NCI-H128 (cell line): Measurements from ENCODE around the gene TCF21.
"Not testable (repeated sequence)": the region's sequence is repeated elsewhere in the genome, so short reads cannot be mapped to it uniquely, and the experiment has no call there.

Experiments
- DNase-seq: peaks from one replicate; lab custom pipeline; 2025; ENCODE audit not compliant: unreplicated experiment; lab: John Stamatoyannopoulos, UW

Gene TCF21

DNA sequence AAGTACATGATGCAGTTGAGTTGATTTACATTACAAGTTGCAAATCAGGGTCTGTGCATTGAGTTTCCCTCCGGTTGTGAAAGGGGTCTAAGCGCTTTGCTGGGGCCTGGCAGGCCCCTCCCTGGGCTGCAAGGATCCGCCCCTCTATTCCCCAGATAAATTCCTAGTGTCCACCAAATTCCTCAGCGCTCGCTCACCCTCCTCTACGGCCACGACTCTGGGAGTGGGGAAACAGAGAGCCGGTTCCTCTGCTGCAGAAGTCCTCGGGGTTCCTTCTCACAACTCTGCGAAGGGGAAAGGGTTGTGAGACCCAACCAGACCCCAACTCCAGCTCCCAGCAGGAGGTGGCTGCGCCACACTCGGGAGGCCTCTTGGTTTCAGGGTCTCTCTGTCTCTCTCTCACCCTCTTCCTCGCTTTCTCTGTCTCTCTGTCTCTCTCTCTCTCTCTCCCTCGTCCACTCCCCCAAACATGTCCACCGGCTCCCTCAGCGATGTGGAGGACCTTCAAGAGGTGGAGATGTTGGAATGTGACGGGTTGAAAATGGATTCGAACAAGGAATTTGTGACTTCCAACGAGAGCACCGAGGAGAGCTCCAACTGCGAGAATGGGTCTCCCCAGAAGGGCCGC is at the start of gene TCF21:
TSS of gene TCF21 (plus strand) at position 185 of the 628 bp plus-strand sequence. CDS start at position 470, 285 bp downstream.
- no peak for DNase-seq

DNA sequence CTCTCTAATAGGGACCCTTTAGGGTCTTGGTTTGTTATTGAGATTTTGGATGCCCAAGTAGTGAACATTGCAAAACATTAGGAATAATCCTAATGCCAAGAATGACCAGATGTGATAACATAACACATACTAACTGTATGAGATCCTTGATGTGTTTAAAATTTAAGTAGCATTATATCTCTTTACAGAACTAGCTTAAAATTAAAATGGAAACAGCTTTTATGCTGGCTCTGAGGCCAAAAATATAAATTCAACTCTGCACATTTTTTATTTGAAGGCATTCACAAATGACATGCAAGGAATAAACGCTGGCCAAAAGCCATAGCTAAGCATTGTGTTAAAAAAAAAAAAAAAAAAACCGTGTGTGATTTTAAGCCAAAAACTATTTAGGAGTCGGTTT is 47.7 kb upstream of the TCF21 start:
- DNase-seq = no peak

DNA sequence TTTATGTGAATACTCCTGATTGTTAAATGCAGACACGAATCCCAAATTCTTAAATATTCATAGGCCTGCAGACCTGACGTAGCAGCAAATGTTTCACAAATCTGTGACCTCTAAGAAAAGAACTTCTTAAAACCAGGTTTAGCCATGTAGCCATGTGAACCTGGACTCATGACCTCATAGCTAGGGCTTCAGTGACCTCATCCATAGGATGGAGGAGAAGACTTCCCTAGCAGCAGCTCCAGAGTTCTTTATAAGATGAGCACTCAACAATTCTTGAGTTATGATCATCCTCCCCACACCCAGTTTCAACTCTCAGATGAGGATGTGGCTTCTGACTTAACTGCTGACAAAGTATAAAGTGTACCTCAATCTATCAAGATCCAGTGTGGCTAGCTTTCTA is 45.8 kb upstream of the TCF21 start:
- DNase-seq = no peak

DNA sequence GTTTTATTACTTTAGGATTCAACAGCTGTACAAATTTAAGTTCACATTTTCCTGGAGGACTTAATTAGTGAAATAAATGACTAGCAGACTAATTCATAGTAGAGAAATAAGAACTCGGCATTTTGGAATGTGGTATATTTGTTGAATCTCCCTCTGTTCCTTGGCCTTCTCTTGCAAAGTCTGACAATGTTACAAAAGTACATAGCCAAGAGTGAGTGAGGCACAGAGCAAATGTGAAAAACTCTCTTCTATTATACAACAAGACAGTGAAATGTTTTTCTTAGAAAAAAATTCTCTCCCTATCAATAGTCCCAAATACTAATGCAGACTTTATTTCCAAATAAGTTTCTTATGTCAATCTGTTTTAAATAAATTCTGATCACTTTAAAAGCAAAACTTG is 44.2 kb upstream of the TCF21 start:
- no peak for DNase-seq

DNA sequence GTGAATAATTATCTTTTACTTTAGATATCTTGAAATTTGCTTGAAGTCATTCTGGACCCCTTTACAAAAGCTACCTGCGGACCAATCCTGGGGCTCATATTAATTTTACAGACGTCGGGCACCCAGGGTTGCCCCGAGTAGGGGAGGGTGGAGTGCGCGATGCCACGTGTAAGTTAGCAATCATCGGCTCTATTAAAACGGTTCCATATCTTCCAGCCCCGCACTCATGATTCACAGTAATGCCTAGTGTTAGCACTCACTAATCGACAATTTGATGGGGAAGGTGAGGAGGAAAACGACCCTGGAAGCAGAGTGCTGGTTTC is 34.9 kb upstream of the TCF21 start:
- no peak for DNase-seq

DNA sequence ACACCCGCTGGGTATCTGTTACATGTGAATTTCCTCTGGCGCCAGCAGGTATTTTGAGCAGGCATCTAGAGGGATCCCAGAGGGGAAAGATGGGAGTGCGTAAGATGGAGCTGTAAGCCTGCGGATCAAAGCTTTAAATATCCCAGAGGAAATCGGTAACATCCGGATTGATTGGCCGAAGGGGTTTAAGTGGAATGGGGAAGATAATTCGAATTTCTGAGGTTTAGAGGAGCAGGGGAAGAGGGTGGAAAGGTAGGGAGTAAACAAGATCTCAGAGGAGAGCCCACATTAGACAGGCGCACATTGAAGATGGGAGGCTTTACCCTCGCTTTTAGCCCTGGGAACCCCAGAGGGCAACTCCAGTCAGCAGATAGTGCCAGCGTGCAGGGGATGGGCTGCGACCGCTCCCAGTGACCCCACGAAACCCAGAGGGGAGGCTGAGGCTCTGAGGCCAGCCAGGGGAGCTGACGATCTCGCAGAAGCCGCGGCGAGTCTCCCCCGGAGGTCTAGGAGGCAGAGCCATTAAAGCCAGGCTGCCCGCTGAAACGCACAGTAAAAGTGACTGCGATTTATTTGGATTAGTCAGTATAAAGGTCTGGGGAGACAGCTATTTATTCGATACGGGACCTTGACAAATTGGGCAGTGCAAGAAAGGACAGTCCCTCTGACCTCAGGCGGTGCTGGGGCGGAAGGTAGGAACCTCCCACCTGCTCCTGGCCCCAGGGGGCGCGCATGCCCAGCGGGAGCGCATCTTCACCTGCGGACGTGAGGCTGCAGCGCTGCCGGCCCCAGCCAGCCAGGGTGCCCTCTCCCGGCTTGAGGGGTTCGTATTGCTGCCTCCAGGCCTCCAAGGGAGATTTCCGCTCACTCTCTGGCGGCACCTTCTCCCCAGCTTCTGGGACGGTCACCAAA is 34.3 kb upstream of the TCF21 start:
- DNase-seq = no peak

DNA sequence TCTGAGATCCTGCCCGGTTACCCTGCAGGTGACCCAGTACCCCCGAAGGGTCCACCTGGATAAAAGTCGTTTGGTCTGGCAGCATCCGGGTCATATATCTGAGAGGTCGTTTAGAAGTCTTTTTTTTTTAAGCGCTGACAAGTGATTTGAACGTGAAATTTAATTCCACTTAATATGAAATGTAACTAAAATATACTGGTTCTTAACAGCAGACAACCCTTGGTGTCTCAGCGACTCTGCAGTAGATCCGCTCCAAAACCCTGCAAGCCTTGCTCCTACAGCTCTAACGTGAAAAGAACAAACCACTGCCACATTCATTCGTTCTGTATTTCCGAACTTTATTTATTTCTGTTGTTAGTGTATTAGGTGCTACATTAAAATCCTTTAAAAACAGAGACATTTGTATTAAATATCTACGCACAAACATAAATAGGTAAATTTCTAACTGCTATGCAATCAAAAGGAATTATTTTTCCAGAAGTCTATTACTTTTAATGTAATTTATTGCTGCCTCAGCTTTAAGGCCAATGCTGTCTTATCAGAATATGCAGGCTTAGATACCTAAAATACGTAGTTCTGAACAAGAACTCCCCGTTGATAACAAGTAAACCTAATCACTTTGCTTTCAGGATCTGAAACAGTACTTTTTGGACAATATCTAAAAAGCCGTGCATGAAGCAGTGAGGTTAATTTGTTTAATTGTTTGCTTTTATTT is 33.5 kb upstream of the TCF21 start:
- no peak for DNase-seq

DNA sequence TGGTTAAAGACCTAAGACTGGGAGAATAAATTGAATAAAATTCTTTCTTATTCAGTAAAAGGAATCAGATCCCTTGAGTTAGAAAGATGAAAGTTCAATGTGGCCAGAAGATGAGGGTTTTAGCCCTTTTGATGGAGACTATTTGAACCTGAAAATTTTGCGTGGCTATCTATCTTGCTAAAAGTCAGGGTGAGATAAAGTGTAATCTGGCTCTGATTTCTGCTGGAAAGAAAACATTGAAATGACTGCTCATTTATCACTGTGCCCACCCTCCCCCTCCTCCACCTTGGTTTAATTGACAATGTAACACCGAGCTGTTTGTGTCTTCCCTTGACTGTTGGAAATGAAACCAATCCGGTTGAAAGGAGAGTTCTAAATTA is 32.9 kb upstream of the TCF21 start:
- no peak for DNase-seq

DNA sequence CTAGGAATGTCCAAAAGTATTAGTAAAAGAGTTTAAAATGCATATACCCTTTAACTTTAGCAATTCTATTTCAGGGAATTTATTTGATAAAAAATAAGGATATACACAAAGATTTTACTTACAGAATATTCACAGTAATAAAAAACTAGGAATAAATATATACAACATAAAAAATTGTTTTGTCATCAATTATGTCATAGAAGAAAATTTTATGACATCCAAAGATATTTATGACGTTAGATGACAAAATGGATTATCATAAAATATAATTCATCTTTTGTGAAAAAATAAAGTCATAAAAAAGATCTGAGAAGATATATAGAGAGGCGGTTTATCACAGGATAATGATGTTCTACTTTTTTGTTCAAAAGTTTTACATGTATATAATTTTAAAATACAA is 32.0 kb upstream of the TCF21 start:
- no peak for DNase-seq

DNA sequence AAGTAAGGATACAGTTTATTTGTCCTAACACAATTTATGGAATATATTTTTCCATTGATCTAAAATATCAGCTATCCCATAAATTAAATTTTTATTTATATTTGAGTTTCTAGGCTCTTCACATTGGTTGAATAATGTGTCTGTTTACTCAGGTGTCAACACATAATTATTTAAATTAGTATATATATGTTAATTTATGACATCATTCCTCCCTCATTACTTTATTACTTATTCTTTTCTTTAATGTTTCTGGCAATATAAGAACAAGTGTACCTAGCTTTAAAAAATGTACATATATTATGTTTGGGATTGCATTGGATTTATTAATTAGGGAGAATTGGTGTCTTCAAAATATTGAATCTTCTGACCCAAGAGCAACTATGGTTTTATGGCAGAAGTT is 31.2 kb upstream of the TCF21 start:
- no peak for DNase-seq

DNA sequence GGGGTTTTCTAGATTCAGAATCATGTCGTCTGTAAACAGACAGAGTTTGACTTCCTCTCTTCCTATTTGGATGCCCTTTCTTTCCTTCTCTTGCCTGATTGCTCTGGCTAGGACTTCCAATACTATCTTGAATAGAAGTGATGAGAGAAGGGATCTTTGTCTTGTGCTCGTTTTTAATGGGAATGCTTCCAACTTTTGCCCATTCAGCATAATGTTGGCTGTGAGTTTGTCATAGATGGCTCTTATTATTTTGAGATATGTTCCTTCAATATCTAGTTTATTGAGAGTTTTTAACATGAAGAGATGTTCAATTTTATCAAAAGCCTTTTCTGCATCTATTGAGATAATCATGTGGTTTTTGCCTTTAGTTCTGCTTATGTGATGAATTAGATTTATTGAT is 27.6 kb upstream of the TCF21 start:
- DNase-seq = not testable (repeated sequence)

DNA sequence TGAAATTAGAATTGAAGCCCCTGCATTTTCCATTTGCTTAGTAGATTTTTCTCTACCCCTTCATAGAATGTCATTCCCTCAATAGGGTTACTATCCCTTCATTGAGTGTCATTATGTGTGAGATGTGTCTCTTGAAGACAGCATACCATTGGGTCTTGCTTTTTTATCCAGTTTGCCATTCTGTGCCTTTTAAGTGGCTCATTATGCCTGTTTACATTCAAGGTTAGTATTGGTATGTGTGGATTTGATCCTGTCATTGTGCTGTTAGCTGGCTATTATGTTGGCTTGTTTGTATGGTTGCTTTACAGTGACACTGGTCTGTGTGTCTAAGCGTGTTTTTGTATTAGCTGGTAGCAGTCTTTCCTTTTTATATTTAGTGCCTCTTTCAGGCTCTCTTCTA is 25.7 kb upstream of the TCF21 start:
- no peak for DNase-seq

DNA sequence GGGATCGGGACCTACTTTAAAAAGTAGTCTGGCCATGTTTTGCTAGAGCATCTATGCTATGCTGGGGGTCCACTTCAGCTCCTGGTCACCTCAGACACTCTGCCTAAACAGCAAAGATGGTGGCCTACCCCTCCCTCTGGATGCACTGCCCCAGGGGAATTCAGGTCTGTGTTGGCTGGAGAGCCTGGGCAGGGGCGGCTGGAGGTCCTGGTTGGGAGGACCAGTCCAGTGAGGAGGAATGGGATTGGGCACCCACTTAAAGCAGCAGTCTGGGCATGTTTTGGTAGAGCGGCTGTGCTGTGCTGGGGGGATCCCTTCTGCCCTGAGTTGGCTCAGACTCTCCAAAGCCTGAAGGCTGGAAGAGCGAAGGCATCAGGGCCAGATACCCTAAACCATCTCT is 23.2 kb upstream of the TCF21 start:
- no peak for DNase-seq

DNA sequence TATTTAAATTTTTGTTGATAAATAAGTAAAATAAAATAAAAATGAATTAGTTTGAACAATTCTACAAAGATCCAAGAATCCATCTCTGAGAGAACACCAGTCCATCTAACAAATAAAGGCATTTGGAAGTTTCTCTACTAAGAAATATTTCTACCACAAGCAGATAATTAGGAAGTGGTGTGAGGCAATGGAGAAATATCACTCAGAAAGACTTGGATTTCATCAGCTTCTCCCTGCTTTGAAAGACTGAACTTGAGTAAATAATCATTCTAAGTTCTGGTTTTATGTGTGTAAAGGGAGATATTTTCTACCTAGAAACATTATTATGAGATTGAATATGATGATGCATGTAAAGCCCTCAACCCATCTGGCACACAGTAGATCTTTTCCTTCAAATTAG is 17.8 kb upstream of the TCF21 start:
- no peak for DNase-seq

DNA sequence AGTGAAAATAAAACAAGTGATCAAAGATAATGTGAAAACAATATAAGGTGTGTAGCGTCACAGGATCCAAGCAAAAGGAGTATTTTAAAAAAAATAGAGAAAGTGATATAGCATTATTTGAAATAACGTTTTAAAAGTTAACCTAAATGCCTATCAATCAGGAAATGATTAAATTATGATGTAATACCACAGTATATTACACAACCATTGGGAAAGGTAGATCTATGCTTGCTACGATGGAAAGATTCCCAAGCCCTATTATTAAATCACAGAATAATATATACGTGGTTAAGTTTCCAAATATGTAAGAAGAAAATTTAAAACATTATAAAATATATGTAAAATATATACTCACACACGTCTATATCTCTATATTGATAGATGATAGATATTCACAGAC is 15.4 kb upstream of the TCF21 start:
- no peak for DNase-seq

DNA sequence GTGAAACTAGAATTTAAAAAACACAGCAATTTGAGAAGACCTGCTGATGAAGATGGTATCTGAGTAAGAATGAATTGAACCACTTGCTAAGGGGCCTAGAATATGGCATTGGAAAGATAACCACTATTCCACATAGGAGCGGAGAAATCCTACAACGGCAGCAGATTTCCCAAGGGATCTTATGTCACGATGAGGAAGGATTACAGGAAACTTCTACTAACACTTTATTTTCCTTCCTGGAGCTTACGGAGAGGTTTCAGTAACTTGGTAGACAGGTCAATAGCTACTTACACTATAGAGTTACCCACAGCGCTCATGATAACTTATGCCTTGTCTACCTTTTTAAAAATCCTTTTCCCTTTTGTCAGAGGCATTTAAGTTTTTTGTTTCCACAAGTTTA is 11.8 kb upstream of the TCF21 start:
- DNase-seq = no peak

DNA sequence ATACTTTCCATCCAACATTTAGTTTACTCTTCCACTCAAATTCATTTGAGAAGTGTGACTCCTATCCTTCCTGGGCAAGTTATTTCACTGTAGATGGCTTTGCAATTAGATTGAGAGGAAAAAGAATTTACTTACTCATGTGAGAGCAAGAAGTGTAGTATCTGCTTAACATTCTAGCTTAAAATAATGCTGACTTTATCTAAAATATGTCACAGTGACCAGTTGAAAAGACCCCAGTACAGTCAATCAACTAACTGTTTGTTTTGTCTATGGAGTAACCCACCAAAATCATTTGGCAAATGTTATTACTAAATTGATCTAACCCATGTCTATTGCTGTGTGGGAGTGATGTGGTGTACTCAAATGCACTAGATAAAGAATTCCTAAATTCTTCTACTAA is 8.9 kb upstream of the TCF21 start:
- DNase-seq = no peak

DNA sequence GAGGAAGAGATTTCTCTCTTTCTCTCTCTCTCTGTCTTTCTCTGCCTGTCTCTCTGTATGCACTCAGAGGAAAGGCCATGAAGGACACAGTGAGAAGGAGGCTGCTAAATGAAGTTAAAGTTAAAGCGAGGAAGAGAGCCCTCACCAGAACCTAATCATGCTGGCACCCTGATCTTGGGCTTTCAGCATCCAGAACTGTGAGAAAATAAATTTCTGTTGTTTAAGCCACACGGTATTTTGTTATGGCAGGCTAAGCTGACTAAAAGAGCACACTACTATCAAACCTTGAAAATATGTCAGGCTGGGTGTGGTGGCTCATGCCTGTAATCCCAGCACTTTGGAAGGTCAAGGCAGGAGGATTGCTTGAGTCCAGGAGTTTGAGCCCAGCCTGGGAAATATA is 8.0 kb upstream of the TCF21 start:
- no peak for DNase-seq

DNA sequence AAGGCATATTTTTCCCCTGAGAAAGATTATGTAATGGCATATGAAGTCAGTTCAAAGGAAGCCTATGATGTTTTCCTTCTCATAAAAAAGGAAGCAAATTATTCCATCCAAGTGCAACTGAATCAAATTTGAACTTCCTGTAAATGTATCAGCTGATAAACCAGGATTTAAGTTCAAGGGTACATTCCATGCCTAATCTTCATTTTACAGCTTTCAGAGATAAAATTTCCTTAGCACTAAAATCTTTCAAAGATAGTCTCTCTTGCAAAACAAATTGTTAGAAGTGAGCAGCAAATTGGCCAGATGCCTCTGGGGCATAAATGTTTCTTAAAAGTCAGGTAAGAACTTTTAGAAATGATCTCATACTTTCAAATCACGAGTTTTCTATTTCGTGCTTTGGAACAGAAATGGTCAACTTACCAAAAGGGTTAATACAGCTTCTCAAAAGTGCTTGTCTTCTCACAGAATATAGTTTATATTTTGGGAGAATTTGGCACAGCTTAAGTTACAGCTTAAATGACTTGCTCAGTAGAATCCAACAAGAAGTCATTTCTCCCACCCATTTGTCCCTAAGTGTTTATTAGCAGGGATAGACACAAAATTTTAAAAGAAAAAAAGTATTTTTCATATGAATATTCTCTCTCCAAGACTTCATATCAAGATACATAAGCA is 2.7 kb upstream of the TCF21 start:
- DNase-seq = no peak

DNA sequence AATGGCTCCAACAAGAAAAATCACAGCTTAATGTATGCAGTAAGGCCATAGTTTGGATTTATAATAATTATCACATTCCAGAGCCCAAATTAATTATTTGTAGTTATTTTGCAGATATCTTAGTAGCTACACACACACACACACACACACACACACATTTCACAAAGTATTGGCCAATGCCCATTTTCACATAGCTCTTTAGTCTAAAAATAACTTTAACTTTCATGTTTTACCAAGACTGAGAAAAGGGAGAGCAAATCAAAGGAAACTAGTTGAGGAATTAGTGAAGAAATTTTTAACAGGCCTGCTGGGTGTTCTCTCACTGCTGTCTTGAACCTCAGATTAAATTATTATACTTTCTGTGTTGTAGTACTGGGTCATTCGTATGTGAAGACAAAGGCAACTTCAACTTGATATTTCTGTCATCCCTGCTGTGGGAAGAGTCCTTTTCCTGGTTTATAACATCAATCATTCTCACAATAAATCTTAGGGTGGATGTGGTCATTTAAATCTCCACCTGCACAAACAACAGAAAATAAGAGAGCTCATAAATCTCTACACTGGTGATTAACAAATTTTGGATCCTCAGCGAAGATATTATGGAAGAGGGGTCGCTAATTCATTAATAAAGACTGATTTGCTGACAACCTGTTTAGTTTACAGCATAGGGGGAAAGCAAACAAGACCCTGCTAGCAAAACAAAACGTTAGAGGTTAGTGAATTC is 1.6 kb upstream of the TCF21 start:
- DNase-seq = no peak

DNA sequence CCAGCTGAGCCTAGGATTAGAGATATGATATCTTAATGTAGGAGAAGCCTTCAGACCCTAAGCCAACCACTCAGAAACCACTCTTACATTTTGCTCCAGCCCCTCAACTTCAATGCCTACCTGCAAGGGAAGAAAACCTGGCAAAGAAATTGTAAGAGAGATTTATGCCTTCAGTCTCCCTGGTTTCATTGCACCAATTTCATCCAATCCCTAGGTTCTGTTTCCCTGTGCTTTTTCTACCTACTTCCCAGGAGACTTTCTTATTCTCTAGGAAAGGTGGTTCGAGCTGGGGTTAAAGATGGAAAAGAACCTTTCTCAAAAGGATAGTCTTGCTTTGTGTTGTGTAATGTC is 1.1 kb upstream of the TCF21 start:
- DNase-seq = no peak
